GM23338 (cell line): Measurements from ENCODE around the gene DAPK2. TPM values are rescaled to one million over a fixed set of nuclear protein-coding genes. Genes with fewer than 3 reads are reported as not detected.

Experiments used
- ATAC-seq: fragments of 200-7000 bp; cut with Tn5 transposase; 3 replicates; pipeline ENCODE4 v1.9.1; 2020
- DNase-seq: peaks from one replicate; pipeline ENCODE4 v3.0.0-alpha.2; 2015; ENCODE audit warnings: low spot score
- H2AFZ ChIP-seq: fragments of 200-600 bp; sonication (generic); 2 replicates; pipeline ENCODE4 v1.8.0; 2016; ENCODE audit warnings: antibody characterized with exemption, mild to moderate bottlenecking, moderate library complexity
- H3F3A ChIP-seq: fragments of 200-600 bp; sonication (generic); replicated peaks from 2 replicates; pipeline ENCODE4 v1.8.0; 2017; ENCODE audit warnings: antibody characterized with exemption, mixed run types, low read depth
- H3K27ac ChIP-seq: fragments of 200-600 bp; sonication (generic); 2 replicates; pipeline ENCODE4 v1.6.1; 2016; ENCODE audit warnings: low read depth
- H3K27me3 ChIP-seq: fragments of 200-600 bp; sonication (generic); 2 replicates; pipeline ENCODE4 v1.8.0; 2016; ENCODE audit warnings: mild to moderate bottlenecking, mixed run types, moderate library complexity; ENCODE audit not compliant: insufficient read depth
- H3K36me3 ChIP-seq: fragments of 200-600 bp; sonication (generic); 2 replicates; pipeline ENCODE4 v1.8.0; 2016; ENCODE audit warnings: mild to moderate bottlenecking; ENCODE audit not compliant: insufficient read depth
- H3K4me1 ChIP-seq: fragments of 200-600 bp; sonication (generic); 2 replicates; pipeline ENCODE4 v1.8.0; 2016; ENCODE audit warnings: mild to moderate bottlenecking, moderate library complexity; ENCODE audit not compliant: insufficient read depth
- H3K4me2 ChIP-seq: fragments of 200-600 bp; sonication (generic); 2 replicates; pipeline ENCODE4 v1.7.1; 2017; ENCODE audit warnings: mixed run types
- H3K4me3 ChIP-seq: fragments of 200-600 bp; sonication (generic); 2 replicates; pipeline ENCODE4 v1.6.1; 2016; ENCODE audit warnings: mixed run types
- H3K79me2 ChIP-seq: fragments of 200-600 bp; sonication (generic); replicated peaks from 2 replicates; pipeline ENCODE4 v1.8.0; 2017; ENCODE audit warnings: mild to moderate bottlenecking; ENCODE audit not compliant: insufficient read depth
- H3K9me2 ChIP-seq: fragments of 200-600 bp; sonication (generic); 2 replicates; pipeline ENCODE4 v1.8.0; 2017; ENCODE audit not compliant: insufficient read depth
- H4K20me1 ChIP-seq: fragments of 200-600 bp; sonication (generic); replicated peaks from 2 replicates; pipeline ENCODE4 v1.8.0; 2017; ENCODE audit warnings: mild to moderate bottlenecking; ENCODE audit not compliant: insufficient read depth
- H3K27ac Mint-ChIP-seq: 2 replicates; pipeline ENCODE4 v1.8.0; 2020; ENCODE audit warnings: inconsistent platforms, mild to moderate bottlenecking, moderate library complexity, mixed read lengths
- H3K27me3 Mint-ChIP-seq: 3 replicates; pipeline ENCODE4 v1.8.0; 2022; ENCODE audit warnings: low read depth, mild to moderate bottlenecking, moderate library complexity, mixed read lengths, inconsistent platforms; ENCODE audit not compliant: insufficient read depth, poor library complexity
- H3K36me3 Mint-ChIP-seq: 3 replicates; pipeline ENCODE4 v1.8.0; 2021; ENCODE audit warnings: low read depth, mild to moderate bottlenecking, inconsistent platforms, moderate library complexity, mixed read lengths
- H3K4me1 Mint-ChIP-seq: 3 replicates; pipeline ENCODE4 v1.8.0; 2020; ENCODE audit warnings: mild to moderate bottlenecking, inconsistent platforms, mixed read lengths
- H3K4me3 Mint-ChIP-seq: 3 replicates; pipeline ENCODE4 v1.8.0; 2021; ENCODE audit warnings: moderate library complexity, mild to moderate bottlenecking, inconsistent platforms, mixed read lengths
- H3K9me3 Mint-ChIP-seq: 3 replicates; pipeline ENCODE4 v1.8.0; 2020; ENCODE audit warnings: moderate library complexity, mild to moderate bottlenecking, inconsistent platforms, mixed read lengths
- CREB1 ChIP-seq: fragments of 250-450 bp; sonication (Bioruptor Pico); IDR thresholded peaks from 2 replicates; pipeline ENCODE4 v1.5.0; 2020; ENCODE audit warnings: low read depth, mild to moderate bottlenecking, moderate library complexity
- EZH2 ChIP-seq: fragments of 200-600 bp; sonication (generic); IDR thresholded peaks from one replicate; pipeline ENCODE4 v1.8.0; 2017; ENCODE audit warnings: antibody characterized with exemption, mild to moderate bottlenecking, low read depth; ENCODE audit not compliant: unreplicated experiment
- EZH2phosphoT487 ChIP-seq: fragments of 200-600 bp; sonication (generic); IDR thresholded peaks from one replicate; pipeline ENCODE4 v1.8.1; 2018; ENCODE audit warnings: antibody characterized with exemption; ENCODE audit not compliant: unreplicated experiment
- JUNB ChIP-seq: IDR thresholded peaks from one replicate; pipeline ENCODE4 v1.6.1; 2016; ENCODE audit warnings: antibody characterized with exemption; ENCODE audit not compliant: unreplicated experiment
- NANOG ChIP-seq: IDR thresholded peaks from 2 replicates; pipeline ENCODE4 v1.6.1; 2016; ENCODE audit warnings: antibody characterized with exemption, borderline replicate concordance
- POLR2AphosphoS5 ChIP-seq: IDR thresholded peaks from 2 replicates; pipeline ENCODE4 v1.6.1; 2016; ENCODE audit warnings: antibody characterized with exemption, low read depth
- REST ChIP-seq: IDR thresholded peaks from one replicate; pipeline ENCODE4 v1.6.1; 2018; ENCODE audit warnings: antibody characterized with exemption; ENCODE audit not compliant: unreplicated experiment
- STAT1 ChIP-seq: IDR thresholded peaks from one replicate; pipeline ENCODE4 v1.6.1; 2016; ENCODE audit warnings: antibody characterized with exemption; ENCODE audit not compliant: unreplicated experiment
- ZNF114 ChIP-seq: fragments of 250-450 bp; sonication (Bioruptor Pico); IDR thresholded peaks from 2 replicates; pipeline ENCODE4 v1.5.0; 2020; ENCODE audit warnings: mild to moderate bottlenecking, moderate library complexity
- ZNF331 ChIP-seq: fragments of 250-450 bp; sonication (Bioruptor Pico); IDR thresholded peaks from 2 replicates; pipeline ENCODE4 v1.5.0; 2020; ENCODE audit warnings: low read depth, mild to moderate bottlenecking, moderate library complexity
- ZNF462 ChIP-seq: fragments of 250-450 bp; sonication (Bioruptor Pico); IDR thresholded peaks from 2 replicates; pipeline ENCODE4 v1.5.0; 2020; ENCODE audit warnings: mild to moderate bottlenecking, moderate library complexity
- polyA plus RNA-seq: library from polyadenylated mRNA; unstranded; fragments of >200 nt; fragmentation: Nextera tagmentation; extraction: Ambion mirVana; gene quantifications from 2 replicates; pipeline ENCODE4 v1.2.1, GENCODE V29; 2016
- total RNA-seq: library from RNA; depleted of rRNA; stranded (reverse); fragments of >200 nt; shearing (Covaris generic); gene quantifications from 2 replicates; pipeline ENCODE4 v1.2.3, GENCODE V29; 2014
- TF ChIP-seq, protein P1 (sequence below), 2 experiments: fragments of 200-600 bp in 1 of 2; sonication (generic) in 1 of 2; conservative IDR thresholded peaks; 2 replicates each; pipeline versions ENCODE4 v1.5.1 to v1.6.1; 2016 to 2017; ENCODE audit warnings: antibody characterized with exemption in 2 of 2, low read depth in 2 of 2, mild to moderate bottlenecking in 2 of 2, moderate library complexity in 1 of 2
- TF ChIP-seq, protein P2 (sequence below): IDR thresholded peaks from 2 replicates; pipeline ENCODE4 v1.6.1; 2016; ENCODE audit warnings: antibody characterized with exemption

The DAPK2 gene
- total and polyA plus RNA-seq, 2 experiments from 2014 or later, result 1.6 to 3.1 TPM

DNA sequence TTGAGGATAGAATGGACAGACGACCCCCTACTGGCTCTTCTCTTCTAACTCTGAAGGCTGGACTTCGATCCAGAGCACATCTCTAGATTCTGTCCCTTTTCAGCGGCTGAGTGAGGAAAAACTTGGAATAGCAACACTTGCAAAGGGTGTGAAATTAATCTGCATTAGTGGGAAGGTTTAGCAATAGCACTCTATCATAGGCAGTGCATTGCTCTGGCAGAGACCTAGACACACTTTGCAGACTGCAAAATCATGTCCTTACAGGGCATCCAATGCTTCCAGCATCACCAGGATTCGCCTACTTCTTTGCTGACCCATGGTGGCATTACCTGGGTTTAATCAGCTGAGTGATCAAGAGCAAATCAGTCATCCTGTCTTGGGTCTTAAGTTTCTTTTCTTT is 43.1 kb downstream of the DAPK2 start:
- H3K27ac ChIP-seq, result no peak overlapping the region
- 0 out of 2 replicates have a peak, but pooled peaks cover 4% of the 10 kb centered on the region for H3K9me2 ChIP-seq
- no peaks in the 10 kb centered on the region for H3F3A ChIP-seq
- no peaks in the 10 kb centered on the region for H3K27me3 ChIP-seq
- Mint-ChIP-seq H3K9me3 (no peaks in the 10 kb centered on the region), H3K27me3 (peaks cover 5% of the 10 kb centered on the region), H3K4me1 (peaks cover 7% of the 10 kb centered on the region; the same call in 2 of the 3 replicates), H3K36me3 (no peaks in the 10 kb centered on the region), H3K4me3 (no peak overlapping the region), H3K27ac (no peak overlapping the region)
- H2AFZ ChIP-seq, result no peak overlapping the region
- DNase-seq (no peak), ATAC-seq (no peak)
- no peaks in the 10 kb centered on the region for H3K79me2 ChIP-seq
- H4K20me1 ChIP-seq, result no peaks in the 10 kb centered on the region
- TF ChIP-seq EZH2 (no peak), ZNF331 (CRISPR knock-in tag) (no peak), CREB1 (CRISPR knock-in tag) (no peak), POLR2AphosphoS5 (no peak), REST (no peak), ZNF114 (CRISPR knock-in tag) (no peak), STAT1 (no peak), EZH2phosphoT487 (no peak), JUNB (no peak), NANOG (no peak), ZNF462 (CRISPR knock-in tag) (no peak)
- TF ChIP-seq, protein P1, sequence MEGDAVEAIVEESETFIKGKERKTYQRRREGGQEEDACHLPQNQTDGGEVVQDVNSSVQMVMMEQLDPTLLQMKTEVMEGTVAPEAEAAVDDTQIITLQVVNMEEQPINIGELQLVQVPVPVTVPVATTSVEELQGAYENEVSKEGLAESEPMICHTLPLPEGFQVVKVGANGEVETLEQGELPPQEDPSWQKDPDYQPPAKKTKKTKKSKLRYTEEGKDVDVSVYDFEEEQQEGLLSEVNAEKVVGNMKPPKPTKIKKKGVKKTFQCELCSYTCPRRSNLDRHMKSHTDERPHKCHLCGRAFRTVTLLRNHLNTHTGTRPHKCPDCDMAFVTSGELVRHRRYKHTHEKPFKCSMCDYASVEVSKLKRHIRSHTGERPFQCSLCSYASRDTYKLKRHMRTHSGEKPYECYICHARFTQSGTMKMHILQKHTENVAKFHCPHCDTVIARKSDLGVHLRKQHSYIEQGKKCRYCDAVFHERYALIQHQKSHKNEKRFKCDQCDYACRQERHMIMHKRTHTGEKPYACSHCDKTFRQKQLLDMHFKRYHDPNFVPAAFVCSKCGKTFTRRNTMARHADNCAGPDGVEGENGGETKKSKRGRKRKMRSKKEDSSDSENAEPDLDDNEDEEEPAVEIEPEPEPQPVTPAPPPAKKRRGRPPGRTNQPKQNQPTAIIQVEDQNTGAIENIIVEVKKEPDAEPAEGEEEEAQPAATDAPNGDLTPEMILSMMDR (conservative IDR thresholded peaks at IDR 0.05; ENCODE audit: low read depth in 2 of 2), result no peak
- TF ChIP-seq, protein P2, sequence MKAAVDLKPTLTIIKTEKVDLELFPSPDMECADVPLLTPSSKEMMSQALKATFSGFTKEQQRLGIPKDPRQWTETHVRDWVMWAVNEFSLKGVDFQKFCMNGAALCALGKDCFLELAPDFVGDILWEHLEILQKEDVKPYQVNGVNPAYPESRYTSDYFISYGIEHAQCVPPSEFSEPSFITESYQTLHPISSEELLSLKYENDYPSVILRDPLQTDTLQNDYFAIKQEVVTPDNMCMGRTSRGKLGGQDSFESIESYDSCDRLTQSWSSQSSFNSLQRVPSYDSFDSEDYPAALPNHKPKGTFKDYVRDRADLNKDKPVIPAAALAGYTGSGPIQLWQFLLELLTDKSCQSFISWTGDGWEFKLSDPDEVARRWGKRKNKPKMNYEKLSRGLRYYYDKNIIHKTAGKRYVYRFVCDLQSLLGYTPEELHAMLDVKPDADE, result no peak
- no peak overlapping the region for H3K4me2 ChIP-seq
- H3K4me1 ChIP-seq, result no peaks in the 10 kb centered on the region
- no peaks in the 10 kb centered on the region for H3K36me3 ChIP-seq
- H3K4me3 ChIP-seq, result no peak overlapping the region
